MCF 10A (cell line): ENCODE data around the gene CD151. TPM values are rescaled to one million over a fixed set of nuclear protein-coding genes. Genes with fewer than 3 reads are reported as not detected.

Experiments
- BruUV-seq: library from RNA; stranded (reverse); fragments of 400-500 nt; replicated peaks from 2 replicates; lab custom pipeline; 2021; lab: Mats Ljungman, UMichigan
- CTCF ChIA-PET: fragments of 300-600 bp; sonication (Branson Sonifier 250); formaldehyde crosslinking; extraction: SDS; loops from one replicate; lab custom pipeline; 2021; ENCODE audit warnings: antibody characterized with exemption, inconsistent platforms; lab: Yijun Ruan, JAX
- POLR2A ChIA-PET: fragments of 300-600, 350-650 bp; sonication (Branson Sonifier 250); formaldehyde crosslinking; extraction: SDS; loops from one replicate; lab custom pipeline; 2020; ENCODE audit warnings: antibody characterized with exemption, inconsistent platforms; lab: Yijun Ruan, JAX
- DNase-seq: peaks from one replicate; pipeline ENCODE4 v3.0.0-alpha.2; 2018; ENCODE audit not compliant: unreplicated experiment
- H3K27ac Mint-ChIP-seq: one replicate; pipeline ENCODE4 v1.8.0; 2022; ENCODE audit warnings: mild to moderate bottlenecking, low read depth, mixed read lengths; ENCODE audit not compliant: unreplicated experiment
- H3K27me3 Mint-ChIP-seq: one replicate; pipeline ENCODE4 v1.8.0; 2022; ENCODE audit warnings: mixed read lengths; ENCODE audit not compliant: insufficient read depth, unreplicated experiment
- H3K36me3 Mint-ChIP-seq: one replicate; pipeline ENCODE4 v1.8.0; 2022; ENCODE audit warnings: mild to moderate bottlenecking, moderate library complexity, mixed read lengths; ENCODE audit not compliant: insufficient read depth, unreplicated experiment
- H3K4me1 Mint-ChIP-seq: one replicate; pipeline ENCODE4 v1.8.0; 2022; ENCODE audit warnings: mixed read lengths; ENCODE audit not compliant: insufficient read depth, unreplicated experiment
- H3K4me3 Mint-ChIP-seq: one replicate; pipeline ENCODE4 v1.8.0; 2022; ENCODE audit warnings: mild to moderate bottlenecking, moderate library complexity, mixed read lengths; ENCODE audit not compliant: unreplicated experiment
- H3K9me3 Mint-ChIP-seq: one replicate; pipeline ENCODE4 v1.8.0; 2022; ENCODE audit warnings: mixed read lengths; ENCODE audit not compliant: unreplicated experiment
- intact Hi-C: fragments of 100-400 bp; cut with micrococcal nuclease; formaldehyde crosslinking; loops from 2 replicates; pipeline ENCODE4 v1.14.1; 2022
- total RNA-seq: library from RNA; stranded (reverse); gene quantifications from 2 replicates; pipeline ENCODE4 v1.2.3, GENCODE V29; 2022
- TF ChIP-seq, protein P1 (sequence below): fragments of 200-600 bp; IDR thresholded peaks from one replicate; pipeline ENCODE4 v1.8.0; 2022; ENCODE audit warnings: antibody characterized with exemption, mild to moderate bottlenecking; ENCODE audit not compliant: unreplicated experiment

Gene CD151
- total RNA-seq, 1 experiment from 2014 or later: 412 TPM

DNA sequence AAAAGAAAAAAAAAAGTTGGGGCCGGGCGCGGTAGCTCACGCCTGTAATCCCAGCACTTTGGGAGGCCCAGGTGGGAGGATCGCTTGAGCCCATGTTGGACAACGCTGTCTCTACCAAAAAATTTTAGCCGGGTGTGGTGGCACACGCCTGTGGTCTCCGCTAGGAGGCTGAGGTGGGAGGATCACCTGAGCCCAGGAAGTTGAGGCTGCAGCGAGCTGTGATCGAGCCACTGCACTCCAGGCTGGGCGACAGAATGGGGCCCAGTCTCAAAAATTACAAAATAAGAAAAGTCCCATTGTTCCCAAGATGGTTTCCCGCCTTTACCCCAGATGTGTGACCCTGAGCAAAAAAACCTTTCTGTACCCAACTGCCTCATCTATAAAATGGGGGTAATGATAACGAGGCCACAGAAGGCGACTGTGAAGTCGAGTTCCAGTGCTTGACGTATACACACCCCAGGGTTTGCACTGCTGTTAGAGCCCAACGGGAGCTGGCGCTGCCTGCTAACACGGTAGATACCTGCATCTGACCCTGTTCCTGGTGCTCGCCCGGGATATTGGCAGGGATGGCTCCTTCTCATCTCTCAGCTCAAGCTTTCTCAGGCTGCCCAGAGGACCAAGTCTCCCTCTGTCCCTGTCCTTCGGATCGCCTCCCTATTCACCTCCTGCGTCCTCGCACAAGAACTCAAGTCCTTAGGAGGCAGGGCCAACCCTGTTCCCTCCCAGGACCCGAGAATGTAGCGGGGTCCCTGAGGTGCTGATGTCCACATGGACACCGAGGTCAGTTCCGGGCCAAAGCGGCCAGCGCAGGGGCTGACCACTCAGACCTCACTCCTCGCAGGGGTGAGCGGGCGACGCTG is 24.1 kb upstream of the CD151 start:
- no peaks in the 10 kb centered on the region for H3K27me3 Mint-ChIP-seq

DNA sequence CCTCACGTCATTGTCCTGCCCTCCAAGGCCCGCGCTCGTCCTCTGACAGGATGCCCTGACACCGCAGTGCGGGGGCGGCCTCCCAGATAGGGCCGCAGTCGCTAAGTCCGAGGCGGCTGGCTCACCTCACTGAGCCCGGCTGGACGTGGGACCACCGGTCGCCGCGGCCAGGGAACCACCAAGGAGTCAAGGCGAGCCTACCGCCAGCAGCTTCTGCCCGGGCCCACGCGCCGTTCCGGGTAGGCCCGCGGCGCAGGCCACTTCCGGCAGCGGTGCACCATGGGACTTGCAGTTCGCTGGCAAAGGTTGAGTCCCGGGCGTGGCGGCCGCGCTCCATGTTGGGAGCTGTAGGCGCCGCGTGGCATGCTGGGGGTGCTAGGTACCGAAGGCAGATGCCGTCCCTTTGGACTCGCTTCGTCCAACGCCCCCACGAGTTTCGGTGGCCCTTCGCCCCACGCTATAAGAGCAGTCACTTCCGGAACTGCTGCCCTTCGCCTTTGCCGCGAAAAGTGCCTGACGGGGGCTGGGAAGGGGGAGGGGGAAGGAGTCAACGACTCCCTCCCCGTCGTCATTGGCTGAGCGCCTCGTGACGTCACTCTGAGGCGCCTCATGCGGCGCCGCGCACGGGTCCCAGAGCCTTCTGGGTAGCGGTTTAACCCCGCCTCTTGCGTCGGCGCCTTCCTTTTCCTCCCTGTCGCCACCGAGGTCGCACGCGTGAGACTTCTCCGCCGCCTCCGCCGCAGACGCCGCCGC is 23.3 kb upstream of the CD151 start, which contains the start of gene RPLP2:
RPLP2 (plus strand) TSS at position 681 of the 753 bp plus-strand sequence. CDS start 268 bp downstream, outside the sequence.
- peak; percentile 97 for DNase-seq
- H3K27me3 Mint-ChIP-seq: no peaks in the 10 kb centered on the region
- H3K9me3 Mint-ChIP-seq: no peaks in the 10 kb centered on the region
- H3K4me3 Mint-ChIP-seq: peak within 1 kb of the TSS; percentile 95
- CTCF ChIA-PET: interaction anchor here (0.7 kb wide), 1 partner anchor 32 kb away, joined by 3 read pairs; no protein-coding TSS in a partner anchor
- H3K27ac Mint-ChIP-seq: peak within 1 kb of the TSS; percentile 97
- POLR2A ChIA-PET: interaction anchor here (0.5 to 8.3 kb wide), 25 partner anchors 9 to 600 kb away, joined by 3 to 149 read pairs (median 4); partner anchors contain the start of genes AP2A2, CD151, CEND1 and GATD1
- no TSS peak for BruUV-seq
- intact Hi-C loops: loop anchor here (5.0 kb wide), 1 partner anchor 33 kb away; the partner anchor contains the start of genes POLR2L and TSPAN4
- TF ChIP-seq, protein P1, sequence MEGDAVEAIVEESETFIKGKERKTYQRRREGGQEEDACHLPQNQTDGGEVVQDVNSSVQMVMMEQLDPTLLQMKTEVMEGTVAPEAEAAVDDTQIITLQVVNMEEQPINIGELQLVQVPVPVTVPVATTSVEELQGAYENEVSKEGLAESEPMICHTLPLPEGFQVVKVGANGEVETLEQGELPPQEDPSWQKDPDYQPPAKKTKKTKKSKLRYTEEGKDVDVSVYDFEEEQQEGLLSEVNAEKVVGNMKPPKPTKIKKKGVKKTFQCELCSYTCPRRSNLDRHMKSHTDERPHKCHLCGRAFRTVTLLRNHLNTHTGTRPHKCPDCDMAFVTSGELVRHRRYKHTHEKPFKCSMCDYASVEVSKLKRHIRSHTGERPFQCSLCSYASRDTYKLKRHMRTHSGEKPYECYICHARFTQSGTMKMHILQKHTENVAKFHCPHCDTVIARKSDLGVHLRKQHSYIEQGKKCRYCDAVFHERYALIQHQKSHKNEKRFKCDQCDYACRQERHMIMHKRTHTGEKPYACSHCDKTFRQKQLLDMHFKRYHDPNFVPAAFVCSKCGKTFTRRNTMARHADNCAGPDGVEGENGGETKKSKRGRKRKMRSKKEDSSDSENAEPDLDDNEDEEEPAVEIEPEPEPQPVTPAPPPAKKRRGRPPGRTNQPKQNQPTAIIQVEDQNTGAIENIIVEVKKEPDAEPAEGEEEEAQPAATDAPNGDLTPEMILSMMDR: no peak
- H3K36me3 Mint-ChIP-seq: peaks cover 51% of the 10 kb centered on the region
- peaks cover 12% of the 10 kb centered on the region for H3K4me1 Mint-ChIP-seq

More for the DNA sequence above, 24.1 kb upstream of the CD151 start:
- no peak for DNase-seq
- BruUV-seq: TSS peak; percentile 73
- Mint-ChIP-seq H3K36me3 (peaks cover 56% of the 10 kb centered on the region), H3K27ac (peak overlapping the region; percentile 97), H3K9me3 (no peaks in the 10 kb centered on the region), H3K4me1 (peaks cover 12% of the 10 kb centered on the region), H3K4me3 (peak overlapping the region; percentile 95)
- TF ChIP-seq, protein P1: no peak
- ChIA-PET POLR2A (interaction anchor here (0.7 to 8.3 kb wide), 22 partner anchors 8 to 599 kb away, joined by 3 to 149 read pairs (median 6); partner anchors contain the start of genes AP2A2, CD151, CEND1 and DEAF1), CTCF (interaction anchor here (0.7 to 0.8 kb wide), 2 partner anchors 44 to 110 kb away, joined by 3 to 4 read pairs; no protein-coding TSS in a partner anchor)
- intact Hi-C loops: loop anchor here (5.0 kb wide), 1 partner anchor 34 kb away; the partner anchor contains the start of genes POLR2L and TSPAN4

DNA sequence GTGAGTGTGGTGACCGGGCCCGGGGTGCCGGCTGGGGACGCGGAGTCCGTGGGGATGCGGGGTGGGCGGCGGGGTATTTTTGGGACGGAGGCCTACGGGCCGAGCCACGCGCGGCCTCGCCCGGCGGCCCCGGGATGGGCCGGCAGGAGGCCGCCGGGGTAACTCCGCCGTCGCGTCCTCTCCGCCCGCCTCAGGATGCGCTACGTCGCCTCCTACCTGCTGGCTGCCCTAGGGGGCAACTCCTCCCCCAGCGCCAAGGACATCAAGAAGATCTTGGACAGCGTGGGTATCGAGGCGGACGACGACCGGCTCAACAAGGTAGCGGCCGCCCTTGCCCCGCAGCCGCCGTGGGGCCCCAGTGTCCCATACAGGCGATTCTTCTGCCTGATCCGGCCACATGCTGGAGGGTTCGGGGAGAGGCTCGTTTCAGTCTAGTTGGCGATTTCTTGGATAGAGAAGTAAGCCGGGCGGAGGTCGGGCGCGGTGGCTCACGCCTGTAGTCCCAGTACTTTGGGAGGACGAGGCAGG is 22.6 kb upstream of the CD151 start:
- TF ChIP-seq, protein P1: no peak
- ChIA-PET POLR2A (interaction anchor here (0.6 to 8.3 kb wide), 20 partner anchors 9 to 304 kb away, joined by 3 to 149 read pairs (median 6); partner anchors contain the start of genes CD151, GATD1, IRF7 and PHRF1), CTCF (no interaction called here)
- Mint-ChIP-seq H3K27ac (peak overlapping the region; percentile 97), H3K4me1 (peaks cover 12% of the 10 kb centered on the region), H3K9me3 (no peaks in the 10 kb centered on the region), H3K36me3 (peaks cover 48% of the 10 kb centered on the region), H3K4me3 (peak overlapping the region; percentile 95), H3K27me3 (no peaks in the 10 kb centered on the region)
- TSS peak; percentile 74 for BruUV-seq
- no peak for DNase-seq
- intact Hi-C loops: no loop called here
